Retinal pigment epithelial cell (primary cell): ENCODE results near the gene SLC35G3.

Experiments
- DNase-seq: peaks from one replicate; pipeline ENCODE4 v3.0.0-alpha.2; 2010; ENCODE audit warnings: low read depth
- H3K4me3 ChIP-seq: 2 replicates; pipeline ENCODE4 v1.5.1; 2011; ENCODE audit warnings: mild to moderate bottlenecking, low read length, control low read depth, moderate library complexity
- TF ChIP-seq, protein P1 (sequence below): conservative IDR thresholded peaks from 2 replicates; pipeline ENCODE4 v1.5.1; 2011; ENCODE audit warnings: low read depth, low read length, control low read depth, inconsistent platforms

The SLC35G3 gene

DNA sequence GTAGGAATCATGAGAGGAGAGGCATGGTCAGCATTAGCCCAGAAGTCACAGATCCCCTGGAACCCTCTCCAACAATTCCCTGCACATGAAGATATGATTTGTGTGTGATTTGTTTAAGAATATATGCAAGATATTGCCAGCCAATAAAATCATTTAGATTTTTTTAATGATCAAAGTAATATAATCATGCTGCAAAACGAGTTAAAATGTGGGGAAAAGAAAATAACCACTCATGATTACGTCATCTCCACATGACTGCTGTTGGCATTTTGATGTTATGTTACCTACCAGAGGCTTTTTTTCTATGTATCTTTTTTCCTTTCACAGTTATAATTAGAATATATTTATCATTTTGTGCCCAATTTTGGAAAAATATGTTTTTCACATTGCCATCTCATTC lies 22.4 kb downstream of the SLC35G3 start:
- H3K4me3 ChIP-seq = no peak overlapping the region
- TF ChIP-seq, protein P1, sequence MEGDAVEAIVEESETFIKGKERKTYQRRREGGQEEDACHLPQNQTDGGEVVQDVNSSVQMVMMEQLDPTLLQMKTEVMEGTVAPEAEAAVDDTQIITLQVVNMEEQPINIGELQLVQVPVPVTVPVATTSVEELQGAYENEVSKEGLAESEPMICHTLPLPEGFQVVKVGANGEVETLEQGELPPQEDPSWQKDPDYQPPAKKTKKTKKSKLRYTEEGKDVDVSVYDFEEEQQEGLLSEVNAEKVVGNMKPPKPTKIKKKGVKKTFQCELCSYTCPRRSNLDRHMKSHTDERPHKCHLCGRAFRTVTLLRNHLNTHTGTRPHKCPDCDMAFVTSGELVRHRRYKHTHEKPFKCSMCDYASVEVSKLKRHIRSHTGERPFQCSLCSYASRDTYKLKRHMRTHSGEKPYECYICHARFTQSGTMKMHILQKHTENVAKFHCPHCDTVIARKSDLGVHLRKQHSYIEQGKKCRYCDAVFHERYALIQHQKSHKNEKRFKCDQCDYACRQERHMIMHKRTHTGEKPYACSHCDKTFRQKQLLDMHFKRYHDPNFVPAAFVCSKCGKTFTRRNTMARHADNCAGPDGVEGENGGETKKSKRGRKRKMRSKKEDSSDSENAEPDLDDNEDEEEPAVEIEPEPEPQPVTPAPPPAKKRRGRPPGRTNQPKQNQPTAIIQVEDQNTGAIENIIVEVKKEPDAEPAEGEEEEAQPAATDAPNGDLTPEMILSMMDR = no peak
- DNase-seq = no peak

DNA sequence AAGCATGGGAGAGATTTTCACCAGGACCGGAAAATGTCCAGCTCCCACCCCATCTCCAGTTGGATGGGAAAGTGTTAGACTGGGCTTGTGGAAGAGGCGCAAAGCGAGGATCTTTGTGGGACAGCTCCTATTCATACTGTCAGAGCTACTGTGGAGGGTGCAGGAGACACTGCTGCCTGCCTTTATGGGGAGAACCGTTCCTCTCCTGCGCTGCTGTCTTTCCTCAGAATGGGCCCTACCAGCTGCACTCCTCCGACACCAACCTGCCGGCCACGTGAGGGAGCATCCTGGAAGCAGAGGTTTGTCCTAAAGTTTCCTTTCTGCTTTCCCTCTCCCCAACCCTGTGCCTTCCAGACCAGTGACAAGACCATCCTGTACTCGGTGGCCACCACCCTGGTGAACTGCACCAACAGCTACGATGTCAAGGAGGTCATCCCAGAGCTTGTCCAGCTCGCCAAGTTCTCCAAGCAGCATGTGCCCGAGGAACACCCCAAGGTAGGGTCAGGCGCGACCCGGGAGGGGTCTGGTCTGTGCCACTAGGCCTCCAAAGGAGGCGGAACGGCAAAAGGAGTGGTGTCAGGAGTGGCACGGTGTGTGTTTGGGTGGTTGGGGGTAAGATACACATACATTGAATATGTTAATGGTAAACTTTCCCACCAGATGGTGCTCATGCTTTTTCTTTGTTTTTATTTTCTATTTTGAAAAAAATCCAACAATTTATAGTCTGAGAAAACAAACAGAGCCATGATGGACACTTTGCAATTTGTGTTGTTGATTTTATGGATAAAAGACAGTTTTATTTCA lies 23.0 kb downstream of the SLC35G3 start:
- no peak overlapping the region for H3K4me3 ChIP-seq
- DNase-seq = no peak
- TF ChIP-seq, protein P1 = no peak

DNA sequence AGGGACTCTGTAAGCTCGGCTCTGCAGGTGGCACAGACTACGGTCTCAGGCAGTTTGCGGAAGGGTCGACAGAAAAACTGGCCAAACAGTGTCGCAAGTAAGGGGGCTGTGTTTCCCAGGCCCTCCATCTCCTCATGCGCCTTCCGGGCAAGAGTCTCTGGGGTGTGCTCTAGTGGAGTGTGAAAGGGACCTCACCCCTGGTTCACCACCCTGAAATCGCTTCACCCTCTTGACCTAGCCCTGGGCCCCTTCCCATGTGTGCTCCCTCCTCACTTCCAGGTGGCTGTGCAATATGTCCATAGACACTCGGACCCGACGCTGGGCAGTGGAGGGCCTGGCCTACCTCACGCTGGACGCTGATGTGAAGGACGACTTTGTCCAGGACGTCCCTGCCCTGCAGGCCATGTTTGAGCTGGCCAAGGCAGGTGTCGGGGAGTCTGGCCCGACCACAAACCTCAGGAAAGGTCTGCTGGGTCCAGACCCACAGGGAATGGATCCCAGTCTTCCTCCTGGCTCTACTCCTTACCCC lies 24.3 kb downstream of the SLC35G3 start:
- DNase-seq = no peak
- H3K4me3 ChIP-seq = no peak overlapping the region

DNA sequence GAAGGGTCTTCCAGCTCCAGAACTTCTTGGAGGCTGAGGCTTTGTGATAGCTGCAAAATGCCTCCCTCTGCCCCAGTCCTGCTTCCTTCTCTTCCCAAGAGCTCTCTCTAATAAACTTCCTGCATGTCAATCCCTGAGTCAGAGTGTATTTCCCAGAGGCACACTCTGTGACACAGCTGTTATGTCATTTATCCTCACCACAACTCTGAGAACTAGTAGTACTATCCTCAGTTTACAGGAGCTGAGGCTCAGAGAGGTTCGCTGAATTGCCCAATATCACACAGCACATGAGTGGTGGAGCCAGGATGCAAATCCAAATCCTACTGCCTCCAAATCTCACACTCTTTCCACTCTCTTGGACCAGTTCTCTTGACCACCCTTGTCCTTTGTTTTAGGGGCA lies 26.5 kb downstream of the SLC35G3 start:
- TF ChIP-seq, protein P1 = no peak
- no peak overlapping the region for H3K4me3 ChIP-seq
- DNase-seq = no peak

More for the DNA sequence above, 24.3 kb downstream of the SLC35G3 start:
- TF ChIP-seq, protein P1 = no peak

DNA sequence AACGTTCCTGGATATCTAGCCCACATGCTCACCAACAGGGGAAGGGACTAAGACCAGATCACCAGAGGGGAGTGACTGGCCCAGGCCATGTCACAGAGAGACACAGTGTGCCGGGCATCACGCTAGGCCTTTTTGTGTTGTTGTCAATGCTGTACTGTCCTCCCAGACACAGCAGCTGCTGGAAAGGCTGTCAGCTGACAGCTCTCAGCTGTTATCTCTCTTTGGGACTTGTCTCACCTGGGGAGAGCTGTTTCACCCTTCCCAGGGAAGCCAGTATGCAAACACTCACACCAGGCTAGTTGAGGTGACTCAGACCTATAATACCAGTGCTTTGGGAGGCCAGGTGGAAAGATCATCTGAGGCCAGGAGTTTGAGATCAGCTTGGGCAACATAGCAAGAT lies 27.1 kb downstream of the SLC35G3 start:
- no peak overlapping the region for H3K4me3 ChIP-seq
- TF ChIP-seq, protein P1 = no peak
- DNase-seq = no peak

DNA sequence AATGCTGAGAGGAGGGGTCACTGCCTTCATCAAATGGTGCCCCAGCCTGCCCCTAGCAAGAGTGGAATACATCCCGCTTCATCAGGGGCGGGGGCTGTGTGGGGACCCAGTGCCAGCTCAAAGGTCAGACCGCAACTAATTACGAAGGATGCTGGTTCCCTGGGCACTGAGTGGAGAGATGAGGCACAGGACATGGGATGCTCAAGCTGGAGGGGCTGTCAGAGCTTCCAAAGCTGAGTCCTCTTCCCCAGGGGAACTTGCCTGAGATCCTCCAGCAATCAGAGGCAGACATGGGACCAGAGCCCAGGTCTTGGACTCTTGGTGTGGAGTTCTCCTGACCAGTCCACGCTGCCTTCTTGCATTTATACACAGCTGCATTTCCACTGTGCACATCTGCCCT lies 27.7 kb downstream of the SLC35G3 start:
- DNase-seq = no peak
- H3K4me3 ChIP-seq = no peak overlapping the region
- TF ChIP-seq, protein P1 = no peak

DNA sequence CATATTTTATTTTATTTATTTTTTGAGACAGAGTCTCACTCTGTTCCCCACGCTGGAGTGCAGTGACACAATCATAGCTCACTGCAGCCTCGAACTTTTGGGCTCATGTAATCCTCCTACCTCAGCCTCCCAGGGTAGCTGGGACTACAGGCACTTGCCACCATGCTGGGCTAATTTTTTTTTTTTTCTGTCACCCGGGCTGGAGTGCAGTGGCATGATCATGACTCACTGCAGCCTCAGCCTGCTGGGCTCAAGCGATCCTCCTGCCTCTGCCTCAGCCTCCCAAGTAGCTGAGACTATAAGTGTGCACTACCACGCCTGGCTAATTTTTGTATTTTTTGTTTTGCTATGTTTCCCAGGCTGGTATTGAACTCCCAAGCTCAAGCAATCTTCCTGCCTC lies 29.5 kb downstream of the SLC35G3 start:
- no peak for DNase-seq
- TF ChIP-seq, protein P1 = no peak
- H3K4me3 ChIP-seq = no peak overlapping the region
